Measurements from ENCODE around the gene SLC25A21. TPM values are rescaled to one million over a fixed set of nuclear protein-coding genes. Genes with fewer than 3 reads are reported as not detected.
"Not testable (repeated sequence)": the region's sequence is repeated elsewhere in the genome, so short reads cannot be mapped to it uniquely, and the experiment has no call there.

SLC25A21 gene
- total and polyA plus RNA-seq, 5 donors, result 0.84 to 1.9 (median 1.3) TPM

DNA sequence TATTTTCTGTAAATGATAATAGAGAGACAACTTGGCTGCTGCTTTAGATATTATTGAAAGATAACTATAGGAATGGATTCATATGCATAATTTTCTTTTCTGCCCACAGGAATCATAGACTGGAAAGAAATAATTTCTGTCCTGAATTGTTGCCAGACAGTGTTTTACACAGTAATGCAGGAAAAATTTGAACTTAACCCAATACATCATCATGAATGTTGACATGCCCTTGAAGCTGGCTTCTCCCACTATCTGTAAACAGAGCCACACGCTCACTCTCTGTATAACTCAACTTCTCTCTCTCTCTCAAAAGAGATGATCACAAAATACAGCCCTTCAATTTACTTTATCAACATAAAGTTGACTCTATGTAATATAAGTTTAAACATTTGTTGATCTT is 454.2 kb downstream of the SLC25A21 start:
- WGBS, result 46% methylated on average over 1 of the region's 1 CpG
- Histone ChIP-seq H3K4me1 (ENCODE audit: control insufficient read depth, insufficient read depth, low read length) (no peaks in the 10 kb centered on the region), H3K9me3 (ENCODE audit: control insufficient read depth, low read length) (no peaks in the 10 kb centered on the region), H3K4me3 (ENCODE audit: low read length) (no peak overlapping the region), H3K27me3 (ENCODE audit: control insufficient read depth, insufficient read depth) (no peaks in the 10 kb centered on the region), H3K27ac (ENCODE audit: low read length) (no peak overlapping the region)
- ATAC-seq (no peak), DNase-seq (no peak)
- intact Hi-C loops (cut with DNase I), result no loop called here

DNA sequence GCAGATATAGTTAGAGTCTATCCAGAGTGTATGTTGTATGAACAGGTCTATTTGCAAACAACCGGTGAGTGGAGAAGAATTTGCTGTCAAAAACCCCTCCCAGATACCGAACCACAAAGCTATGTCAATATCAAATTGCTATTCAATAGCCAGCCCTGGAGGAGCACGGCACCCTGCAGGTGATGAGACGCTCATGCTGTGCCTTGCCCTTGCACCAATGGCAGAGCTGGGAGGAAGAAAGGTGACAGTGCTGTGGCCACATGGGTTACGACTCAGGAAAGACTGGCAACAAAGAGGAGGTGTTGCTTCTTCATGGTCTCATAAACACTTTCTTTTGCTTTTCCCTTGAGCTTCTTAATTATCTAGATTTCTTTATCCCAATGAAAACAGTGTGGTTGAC is 455.0 kb downstream of the SLC25A21 start:
- 48% methylated on average over 5 of the region's 5 CpGs for WGBS
- H3K4me3 ChIP-seq (ENCODE audit: low read length), result no peak overlapping the region
- H3K27ac ChIP-seq (ENCODE audit: low read length), result no peak overlapping the region
- H3K4me1 ChIP-seq (ENCODE audit: control insufficient read depth, insufficient read depth, low read length), result no peaks in the 10 kb centered on the region
- no peak for DNase-seq
- intact Hi-C loops (cut with DNase I), result no loop called here
- no peaks in the 10 kb centered on the region for H3K27me3 ChIP-seq (ENCODE audit: control insufficient read depth, insufficient read depth)
- no peak for ATAC-seq
- H3K9me3 ChIP-seq (ENCODE audit: control insufficient read depth, low read length), result no peaks in the 10 kb centered on the region

DNA sequence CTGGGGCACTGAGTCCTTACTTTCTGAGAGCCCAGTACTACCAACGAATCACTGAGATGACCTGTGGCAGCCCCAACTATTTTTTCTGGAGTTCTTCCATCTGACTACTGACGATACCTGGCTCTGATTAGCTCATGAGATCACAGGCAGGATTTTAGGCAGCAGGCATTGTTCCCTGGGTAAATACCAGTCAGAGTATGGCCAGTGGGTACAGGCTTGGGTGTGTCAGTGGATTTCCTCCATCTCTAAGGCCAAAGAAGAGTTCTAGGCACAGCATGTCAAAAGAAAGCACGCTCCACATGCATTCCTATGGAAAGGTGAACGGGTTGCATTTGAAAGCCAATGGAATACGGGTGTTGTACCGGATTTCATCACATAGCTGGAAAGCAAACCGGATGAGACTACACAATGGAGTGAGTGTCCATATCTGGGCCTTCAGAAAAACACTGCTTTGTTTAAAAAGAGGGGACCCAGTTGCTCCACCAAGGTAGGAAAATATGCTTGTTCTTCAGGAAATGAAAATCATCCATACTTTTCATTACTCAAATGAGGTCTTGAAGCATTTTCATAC is 455.7 kb downstream of the SLC25A21 start:
- intact Hi-C loops (cut with DNase I), result no loop called here
- WGBS, result 74% methylated on average over 7 of the region's 7 CpGs
- DNase-seq, result no peak

DNA sequence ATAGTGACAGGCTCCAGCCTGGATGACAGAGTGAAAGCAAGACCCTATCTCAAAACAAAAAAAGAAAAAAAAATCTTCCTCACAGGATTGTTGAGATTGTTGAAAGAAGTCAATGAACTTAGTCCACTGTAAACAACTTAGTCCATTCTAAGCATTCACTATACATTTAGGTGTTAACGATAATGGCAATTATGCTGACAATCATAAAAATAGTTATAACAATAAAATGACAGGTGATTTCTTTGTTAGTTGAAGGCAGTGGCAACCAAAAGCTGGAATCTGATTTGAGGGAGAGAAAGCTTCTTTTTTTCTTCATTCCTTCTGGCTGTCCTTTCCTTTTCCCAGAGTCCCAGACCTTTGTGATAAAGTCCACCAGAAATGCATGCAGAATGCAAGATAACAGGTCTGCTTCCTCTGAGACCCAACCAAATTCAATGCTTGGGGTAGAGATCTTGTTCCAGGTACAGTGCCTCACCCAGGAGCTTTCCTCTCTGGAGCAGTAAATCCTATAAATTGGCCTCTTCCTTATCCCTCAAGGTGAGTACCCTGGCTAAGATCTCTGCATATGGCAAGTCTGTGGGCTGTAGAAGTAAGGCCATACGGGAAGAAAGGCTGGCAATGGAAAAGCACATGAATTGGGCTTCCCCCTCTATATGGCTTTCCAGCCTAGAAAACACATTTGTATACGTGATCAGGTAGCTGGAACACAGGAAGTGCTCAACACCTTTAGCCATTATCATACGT is 458.3 kb downstream of the SLC25A21 start:
- Histone ChIP-seq H3K27me3 (ENCODE audit: control insufficient read depth, insufficient read depth) (no peaks in the 10 kb centered on the region), H3K9me3 (ENCODE audit: control insufficient read depth, low read length) (no peaks in the 10 kb centered on the region), H3K4me1 (ENCODE audit: control insufficient read depth, insufficient read depth, low read length) (no peaks in the 10 kb centered on the region), H3K4me3 (ENCODE audit: low read length) (no peak overlapping the region), H3K27ac (ENCODE audit: low read length) (no peak overlapping the region)
- DNase-seq, result no peak
- ATAC-seq, result no peak
- 57% methylated on average over 4 of the region's 4 CpGs for WGBS
- intact Hi-C loops (cut with DNase I), result no loop called here

More for the DNA sequence above, 455.7 kb downstream of the SLC25A21 start:
- no peak for ATAC-seq
- Histone ChIP-seq H3K9me3 (ENCODE audit: control insufficient read depth, low read length) (no peaks in the 10 kb centered on the region), H3K4me1 (ENCODE audit: control insufficient read depth, insufficient read depth, low read length) (no peaks in the 10 kb centered on the region), H3K27me3 (ENCODE audit: control insufficient read depth, insufficient read depth) (no peaks in the 10 kb centered on the region), H3K27ac (ENCODE audit: low read length) (no peak overlapping the region), H3K4me3 (ENCODE audit: low read length) (no peak overlapping the region)

DNA sequence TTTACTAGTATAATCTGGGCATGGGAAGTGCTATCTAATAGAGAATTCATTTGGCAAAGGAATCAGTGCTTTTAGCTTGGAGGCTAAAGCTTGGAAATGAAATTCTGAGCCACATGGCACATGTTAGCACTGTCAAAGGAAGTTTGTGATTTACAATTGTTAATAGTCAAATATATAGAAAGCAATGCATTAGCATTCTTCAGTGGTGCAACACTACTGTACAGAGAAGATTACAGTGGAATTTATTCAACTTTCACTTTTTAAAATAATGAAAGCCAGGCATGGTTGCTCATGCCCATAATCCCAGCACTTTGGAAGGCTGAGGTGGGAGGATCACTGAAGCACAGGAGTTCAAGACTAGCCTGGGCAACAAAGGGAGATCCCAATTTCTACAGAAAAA is 464.8 kb downstream of the SLC25A21 start:
- ATAC-seq (no peak), DNase-seq (no peak)
- Histone ChIP-seq H3K27ac (ENCODE audit: low read length) (no peak overlapping the region), H3K9me3 (ENCODE audit: control insufficient read depth, low read length) (no peaks in the 10 kb centered on the region), H3K27me3 (ENCODE audit: control insufficient read depth, insufficient read depth) (no peaks in the 10 kb centered on the region), H3K4me3 (ENCODE audit: low read length) (no peak overlapping the region), H3K4me1 (ENCODE audit: control insufficient read depth, insufficient read depth, low read length) (no peaks in the 10 kb centered on the region)
- intact Hi-C loops (cut with DNase I), result no loop called here

DNA sequence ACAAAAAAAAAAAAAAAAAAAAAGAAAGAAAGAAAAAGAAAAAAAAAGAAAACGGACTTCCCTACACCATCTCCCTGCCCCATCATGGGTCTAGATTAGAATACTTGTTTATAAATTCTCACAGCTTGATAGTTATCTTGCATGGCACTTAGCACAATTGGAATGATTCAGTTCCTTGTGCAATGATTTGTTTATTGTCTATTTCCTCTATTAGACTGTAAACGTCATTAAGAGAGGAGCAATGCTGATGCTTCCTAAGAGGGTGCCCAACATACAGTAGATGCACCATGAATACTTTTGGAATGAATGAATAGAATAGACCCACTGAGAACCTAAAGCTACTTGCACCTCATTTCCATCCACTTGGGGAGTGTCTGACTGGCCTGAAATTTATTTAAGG is 469.9 kb downstream of the SLC25A21 start:
- ATAC-seq (no peak), DNase-seq (no peak)
- H3K4me1 ChIP-seq (ENCODE audit: control insufficient read depth, insufficient read depth, low read length), result no peaks in the 10 kb centered on the region
- H3K9me3 ChIP-seq (ENCODE audit: control insufficient read depth, low read length), result no peaks in the 10 kb centered on the region
- intact Hi-C loops (cut with DNase I), result no loop called here
- H3K27ac ChIP-seq (ENCODE audit: low read length), result no peak overlapping the region
- no peak overlapping the region for H3K4me3 ChIP-seq (ENCODE audit: low read length)
- 66% methylated on average over 2 of the region's 2 CpGs for WGBS
- H3K27me3 ChIP-seq (ENCODE audit: control insufficient read depth, insufficient read depth), result no peaks in the 10 kb centered on the region

DNA sequence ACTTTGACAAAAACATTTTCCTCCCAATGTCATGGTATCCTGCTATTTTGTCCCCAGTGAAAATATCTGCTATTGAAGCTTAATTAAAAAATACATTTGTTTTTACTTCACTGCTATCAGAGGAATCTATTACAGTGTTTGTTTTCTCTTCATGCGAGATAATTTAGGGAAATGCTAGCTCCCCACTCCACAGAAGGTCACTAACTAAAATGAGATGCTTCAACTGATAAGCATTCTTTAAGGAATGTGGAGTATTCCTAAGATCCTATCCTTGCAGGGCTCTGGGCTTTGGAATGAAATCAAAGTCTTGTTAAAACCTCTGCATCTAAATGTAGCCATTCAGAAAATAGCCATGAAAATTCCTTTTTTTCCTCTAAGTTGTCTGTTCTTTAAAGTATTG is 471.3 kb downstream of the SLC25A21 start:
- no peak for ATAC-seq
- WGBS, result 43% methylated on average over 1 of the region's 1 CpG
- Histone ChIP-seq H3K9me3 (ENCODE audit: control insufficient read depth, low read length) (no peaks in the 10 kb centered on the region), H3K27me3 (ENCODE audit: control insufficient read depth, insufficient read depth) (no peaks in the 10 kb centered on the region), H3K4me1 (ENCODE audit: control insufficient read depth, insufficient read depth, low read length) (no peaks in the 10 kb centered on the region), H3K4me3 (ENCODE audit: low read length) (no peak overlapping the region), H3K27ac (ENCODE audit: low read length) (no peak overlapping the region)
- intact Hi-C loops (cut with DNase I), result no loop called here
- DNase-seq, result no peak

DNA sequence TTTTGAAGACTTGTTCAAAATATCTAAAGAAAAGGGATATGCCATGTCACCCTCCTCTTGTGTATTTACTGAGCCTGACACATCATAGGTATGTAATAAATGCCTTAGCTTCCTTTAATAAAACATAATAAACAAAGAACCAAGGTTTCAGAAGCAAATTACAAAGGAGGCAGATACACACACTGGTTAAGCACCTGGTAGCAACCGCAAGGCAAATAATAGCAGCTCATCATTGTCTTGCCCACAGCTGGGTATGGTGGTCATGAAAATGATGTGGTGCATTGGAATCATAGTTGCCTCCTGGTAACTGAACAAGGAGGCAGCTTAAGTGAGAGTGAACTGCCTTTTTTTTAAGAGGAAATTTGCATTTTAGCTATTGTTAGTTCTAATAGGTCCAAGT is 471.8 kb downstream of the SLC25A21 start:
- DNase-seq (no peak), ATAC-seq (no peak)
- 95% methylated on average over 1 of the region's 1 CpG for WGBS
- no peaks in the 10 kb centered on the region for H3K27me3 ChIP-seq (ENCODE audit: control insufficient read depth, insufficient read depth)
- no peak overlapping the region for H3K4me3 ChIP-seq (ENCODE audit: low read length)
- H3K4me1 ChIP-seq (ENCODE audit: control insufficient read depth, insufficient read depth, low read length), result no peaks in the 10 kb centered on the region
- intact Hi-C loops (cut with DNase I), result no loop called here
- no peaks in the 10 kb centered on the region for H3K9me3 ChIP-seq (ENCODE audit: control insufficient read depth, low read length)
- no peak overlapping the region for H3K27ac ChIP-seq (ENCODE audit: low read length)

DNA sequence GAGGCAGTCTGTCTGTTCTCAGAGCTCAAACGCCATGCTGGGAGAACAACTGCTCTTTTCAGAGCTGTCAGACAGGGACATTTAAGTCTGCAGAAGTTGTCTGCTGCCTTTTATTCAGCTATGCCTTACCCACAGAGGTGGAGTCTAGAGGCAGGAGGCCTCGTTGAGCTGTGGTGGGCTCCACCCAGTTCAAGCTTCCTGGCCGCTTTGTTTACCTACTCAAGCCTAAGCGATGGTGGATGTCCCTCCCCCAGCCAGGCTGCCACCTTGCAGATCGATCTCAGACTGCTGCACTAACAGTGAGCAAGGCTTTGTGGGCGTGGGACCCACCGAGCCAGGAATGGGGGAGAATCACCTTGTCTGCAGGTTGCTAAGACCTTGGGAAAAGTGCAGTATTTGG is 473.0 kb downstream of the SLC25A21 start:
- DNase-seq; ATAC-seq; H3K27me3 ChIP-seq (ENCODE audit: control insufficient read depth, insufficient read depth); intact Hi-C loops (cut with DNase I); H3K9me3 ChIP-seq (ENCODE audit: control insufficient read depth, low read length); H3K4me3 ChIP-seq (ENCODE audit: low read length); H3K4me1 ChIP-seq (ENCODE audit: control insufficient read depth, insufficient read depth, low read length); H3K27ac ChIP-seq (ENCODE audit: low read length): not testable (repeated sequence)
- 60% methylated on average over 7 of the region's 7 CpGs for WGBS

DNA sequence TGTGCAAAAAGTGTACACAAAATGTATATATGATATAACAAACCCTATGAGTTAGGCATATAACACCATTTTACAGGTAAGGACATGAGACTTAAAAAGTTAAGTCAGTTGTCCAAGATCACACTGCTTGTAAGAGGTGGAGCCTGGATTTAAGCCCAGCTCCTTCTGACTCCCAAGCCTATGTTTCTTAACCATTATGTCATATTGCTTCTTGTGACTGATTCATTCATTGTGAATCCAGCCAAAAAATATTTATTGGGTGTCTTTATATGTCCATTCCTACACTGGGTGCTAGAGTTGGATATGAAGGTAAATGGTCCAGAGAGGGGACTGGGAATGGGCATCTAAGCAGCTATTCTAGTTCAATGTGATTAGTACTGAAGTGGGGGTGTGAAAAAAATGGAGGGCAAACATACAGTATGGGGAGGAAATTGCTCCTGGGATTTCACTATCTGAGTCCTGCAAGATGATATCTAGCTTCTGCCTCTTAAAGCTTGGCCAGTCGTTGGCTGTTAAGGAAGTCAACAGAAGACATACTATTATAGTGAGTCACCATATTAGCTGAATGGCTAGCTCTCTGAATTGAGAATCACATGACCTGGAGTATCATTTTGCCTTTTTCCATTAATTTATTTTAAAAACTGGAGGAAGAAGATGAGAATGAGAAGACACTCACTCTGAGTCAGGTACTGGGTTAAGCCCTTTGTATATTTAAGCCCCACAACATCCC is 481.9 kb downstream of the SLC25A21 start:
- no peak for ATAC-seq
- 41% methylated on average over 1 of the region's 1 CpG for WGBS
- no peak overlapping the region for H3K27ac ChIP-seq (ENCODE audit: low read length)
- H3K27me3 ChIP-seq (ENCODE audit: control insufficient read depth, insufficient read depth), result no peaks in the 10 kb centered on the region
- no peak overlapping the region for H3K4me3 ChIP-seq (ENCODE audit: low read length)
- no peaks in the 10 kb centered on the region for H3K4me1 ChIP-seq (ENCODE audit: control insufficient read depth, insufficient read depth, low read length)
- intact Hi-C loops (cut with DNase I), result no loop called here
- no peak for DNase-seq
- H3K9me3 ChIP-seq (ENCODE audit: control insufficient read depth, low read length), result no peaks in the 10 kb centered on the region

DNA sequence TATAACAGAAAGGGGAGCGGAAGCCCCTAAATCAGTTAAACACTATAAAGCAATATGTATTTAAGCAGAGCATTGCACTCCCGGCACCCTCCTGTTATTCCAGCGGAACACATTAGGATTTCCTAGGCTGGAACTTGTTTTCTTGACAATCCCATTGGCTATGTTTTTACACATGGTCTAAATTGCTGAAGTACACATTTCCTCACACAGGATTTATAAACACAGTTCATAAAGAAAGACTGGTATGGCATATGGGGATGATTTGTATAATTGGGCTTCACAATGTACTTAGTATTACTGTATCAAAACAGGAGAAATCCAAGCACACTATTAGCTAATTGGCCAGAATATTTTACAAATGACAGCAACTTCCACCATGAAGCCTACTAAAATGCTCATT is 487.5 kb downstream of the SLC25A21 start:
- DNase-seq, result no peak
- H3K4me1 ChIP-seq (ENCODE audit: control insufficient read depth, insufficient read depth, low read length), result no peaks in the 10 kb centered on the region
- 93% methylated on average over 3 of the region's 3 CpGs for WGBS
- no peaks in the 10 kb centered on the region for H3K27me3 ChIP-seq (ENCODE audit: control insufficient read depth, insufficient read depth)
- H3K4me3 ChIP-seq (ENCODE audit: low read length), result no peak overlapping the region
- H3K27ac ChIP-seq (ENCODE audit: low read length), result no peak overlapping the region
- H3K9me3 ChIP-seq (ENCODE audit: control insufficient read depth, low read length), result no peaks in the 10 kb centered on the region
- intact Hi-C loops (cut with DNase I), result no loop called here
- no peak for ATAC-seq

All from right cardiac atrium (tissue), 5 donors.